ENCODE data around the gene ESPL1. TPM values are rescaled to one million over a fixed set of nuclear protein-coding genes. Genes with fewer than 3 reads are reported as not detected.
A peak's percentile ranks its signal among the peaks of the same experiment; 100 is the strongest.
"Not testable (repeated sequence)": the region's sequence is repeated elsewhere in the genome, so short reads cannot be mapped to it uniquely, and the experiment has no call there.

The ESPL1 gene
- total RNA-seq, 1 donor from 2014 or later: 0.99 TPM

GRCh38 chr12:53298164-53298563, 30.1 kb downstream of the ESPL1 start:
- peak in 1 of 2 donors; percentile 94 for DNase-seq (ENCODE audit: low read depth in 2 of 2)

GRCh38 chr12:53299101-53299453, 31.0 kb downstream of the ESPL1 start:
- peak; percentile 74 to 84 for DNase-seq (ENCODE audit: low read depth in 2 of 2)

- DNase-seq (ENCODE audit: low read depth in 2 of 2): peak; percentile 90 to 91
These were observed 31.5 kb downstream of the ESPL1 start, which contains the start of gene MYG1 for GRCh38 chr12:53299454-53300180. TSS of gene MYG1 (plus strand) at chr12:53299695. CDS start at chr12:53299738, 43 bp downstream.

GRCh38 chr12:53300187-53300586, 32.1 kb downstream of the ESPL1 start:
- peak in 1 of 2 donors; percentile 61 for DNase-seq (ENCODE audit: low read depth in 2 of 2)

GRCh38 chr12:53302903-53303302, 34.8 kb downstream of the ESPL1 start:
- no peak for DNase-seq (ENCODE audit: low read depth in 2 of 2)

GRCh38 chr12:53306826-53307225, 38.7 kb downstream of the ESPL1 start:
- DNase-seq (ENCODE audit: low read depth in 2 of 2): no peak

- no peak for DNase-seq (ENCODE audit: low read depth in 2 of 2)
These were observed 40.2 kb downstream of the ESPL1 start for GRCh38 chr12:53308276-53308675.

- no peak for DNase-seq (ENCODE audit: low read depth in 2 of 2)
These were observed 45.9 kb downstream of the ESPL1 start for GRCh38 chr12:53313996-53314395.

GRCh38 chr12:53320352-53321195, 52.5 kb downstream of the ESPL1 start:
- peak in 1 of 2 donors; percentile 20 for DNase-seq (ENCODE audit: low read depth in 2 of 2)

- DNase-seq (ENCODE audit: low read depth in 2 of 2): peak in 1 of 2 donors; percentile 13
These were observed 56.1 kb downstream of the ESPL1 start for GRCh38 chr12:53324113-53324778.

- DNase-seq (ENCODE audit: low read depth in 2 of 2): peak; percentile 91 to 92
These were observed 56.8 kb downstream of the ESPL1 start for GRCh38 chr12:53324779-53325510.

GRCh38 chr12:53325511-53326061, 57.5 kb downstream of the ESPL1 start:
- peak; percentile 27 to 37 for DNase-seq (ENCODE audit: low read depth in 2 of 2)

- no peak for DNase-seq (ENCODE audit: low read depth in 2 of 2)
These were observed 58.5 kb downstream of the ESPL1 start for GRCh38 chr12:53326460-53327185.

- peak; percentile 23 to 35 for DNase-seq (ENCODE audit: low read depth in 2 of 2)
These were observed 59.4 kb downstream of the ESPL1 start for GRCh38 chr12:53327435-53328042.

- DNase-seq (ENCODE audit: low read depth in 2 of 2): no peak
These were observed 59.9 kb downstream of the ESPL1 start for GRCh38 chr12:53328043-53328435.

- DNase-seq (ENCODE audit: low read depth in 2 of 2): no peak
These were observed 62.6 kb downstream of the ESPL1 start for GRCh38 chr12:53330671-53331070.

GRCh38 chr12:53332339-53332738, 64.2 kb downstream of the ESPL1 start:
- DNase-seq (ENCODE audit: low read depth in 2 of 2): not testable (repeated sequence)

GRCh38 chr12:53332744-53333143, 64.6 kb downstream of the ESPL1 start:
- no peak for DNase-seq (ENCODE audit: low read depth in 2 of 2)

- no peak for DNase-seq (ENCODE audit: low read depth in 2 of 2)
These were observed 65.2 kb downstream of the ESPL1 start for GRCh38 chr12:53333289-53333688.

GRCh38 chr12:53333845-53334244, 65.7 kb downstream of the ESPL1 start:
- DNase-seq (ENCODE audit: low read depth in 2 of 2): no peak
